ENCODE results near the gene STAC3.

The STAC3 gene

GRCh38 chr12:57194253-57194652 is 56.7 kb downstream of the STAC3 start:
- TF ChIP-seq ZNF366 (tag by site-specific recombination; conservative IDR thresholded peaks at IDR 0.05): no peak
- TF ChIP-seq ZNF2 (tag by site-specific recombination; IDR thresholded peaks at IDR 0.05): no peak
- no peak for TF ChIP-seq ZNF571 (tag by site-specific recombination; IDR thresholded peaks at IDR 0.05)
- TF ChIP-seq PRDM2 (tag by site-specific recombination; IDR thresholded peaks at IDR 0.05; ENCODE audit: borderline replicate concordance): no peak
- no peak for TF ChIP-seq ZNF560 (tag by site-specific recombination; IDR thresholded peaks at IDR 0.05; ENCODE audit: borderline replicate concordance)
- peak; percentile 21; the same call in 1 of the 2 replicates for TF ChIP-seq KLF1 (tag by site-specific recombination; IDR thresholded peaks at IDR 0.05)
- no peak for TF ChIP-seq TSHZ1 (tag by site-specific recombination; IDR thresholded peaks at IDR 0.05; ENCODE audit: borderline replicate concordance)
- POLR2A ChIA-PET: interaction anchor here (1.2 kb wide), 1 partner anchor 47 kb away, joined by 3 read pairs; no protein-coding TSS in a partner anchor
- CTCF ChIA-PET: interaction anchor here (0.7 to 1.5 kb wide), 4 partner anchors 20 to 70 kb away, joined by 3 to 6 read pairs (median 4); no protein-coding TSS in a partner anchor
- H3K4me1 ChIP-seq (ENCODE audit: control insufficient read depth, insufficient read depth, low read length): no peaks in the 10 kb centered on the region
- H3K36me3 ChIP-seq (ENCODE audit: control insufficient read depth in 2 of 2, insufficient read depth in 1 of 2, low read length in 2 of 2): peaks cover 9 to 100% of the 10 kb centered on the region in 2 experiments; a peak in 2 of 3 replicates
- no peak overlapping the region for H3K4me3 ChIP-seq (ENCODE audit: low read depth, low read length)
- no peaks in the 10 kb centered on the region for H3K9me3 ChIP-seq (ENCODE audit: control insufficient read depth, insufficient read depth, low read depth, low read length)
- H3K27ac ChIP-seq (ENCODE audit: extremely low read depth, low read depth, low read length): no peak overlapping the region

GRCh38 chr12:57193706-57194245 is 57.2 kb downstream of the STAC3 start:
- Histone ChIP-seq H3K4me1 (ENCODE audit: control insufficient read depth, insufficient read depth, low read length) (no peaks in the 10 kb centered on the region), H3K27ac (ENCODE audit: extremely low read depth, low read depth, low read length) (no peak overlapping the region), H3K36me3 (ENCODE audit: control insufficient read depth in 2 of 2, insufficient read depth in 1 of 2, low read length in 2 of 2) (peaks cover 9 to 100% of the 10 kb centered on the region in 2 experiments; a peak in 2 of 3 replicates), H3K9me3 (ENCODE audit: control insufficient read depth, insufficient read depth, low read depth, low read length) (no peaks in the 10 kb centered on the region), H3K4me3 (ENCODE audit: low read depth, low read length) (no peak overlapping the region)
- TF ChIP-seq ZNF692 (tag by site-specific recombination; IDR thresholded peaks at IDR 0.05) (no peak), ZFHX2 (tag by site-specific recombination; conservative IDR thresholded peaks at IDR 0.05) (0 out of 2 replicates have a peak, but pooled peaks have one; percentile 37)
- POLR2A ChIA-PET: interaction anchor here (1.2 kb wide), 1 partner anchor 47 kb away, joined by 3 read pairs; no protein-coding TSS in a partner anchor
- CTCF ChIA-PET: interaction anchor here (0.6 to 1.5 kb wide), 6 partner anchors 20 to 500 kb away, joined by 3 to 6 read pairs (median 3); no protein-coding TSS in a partner anchor

Data from HEK293 (cell line).